HG03469 (cell line): ENCODE results near the gene PDIA5.
"Not testable (repeated sequence)": the region's sequence is repeated elsewhere in the genome, so short reads cannot be mapped to it uniquely, and the experiment has no call there.

ENCODE experiments used
- ATAC-seq: cut with Tn5 transposase; IDR thresholded peaks from one replicate; pipeline ENCODE4 v1.9.1; 2021; ENCODE audit warnings: mild to moderate bottlenecking, moderate library complexity, moderate number of reproducible peaks; ENCODE audit not compliant: unreplicated experiment

PDIA5 gene

GRCh38 chr3:123112656-123113055 lies 45.8 kb downstream of the PDIA5 start:
- ATAC-seq = not testable (repeated sequence)

- ATAC-seq = no peak
These were observed 47.1 kb downstream of the PDIA5 start for GRCh38 chr3:123113889-123114450.

GRCh38 chr3:123116116-123116515 lies 49.3 kb downstream of the PDIA5 start:
- ATAC-seq = no peak

- no peak for ATAC-seq
These were observed 52.6 kb downstream of the PDIA5 start for GRCh38 chr3:123119388-123119787.

GRCh38 chr3:123119802-123120201 lies 53.0 kb downstream of the PDIA5 start:
- no peak for ATAC-seq

- no peak for ATAC-seq
These were observed 53.7 kb downstream of the PDIA5 start for GRCh38 chr3:123120573-123120972.

- no peak for ATAC-seq
These were observed 55.2 kb downstream of the PDIA5 start for GRCh38 chr3:123122057-123122456.

- ATAC-seq = no peak
These were observed 55.9 kb downstream of the PDIA5 start for GRCh38 chr3:123122525-123123315.

- no peak for ATAC-seq
These were observed 57.1 kb downstream of the PDIA5 start for GRCh38 chr3:123123716-123124616.

GRCh38 chr3:123124971-123125370 lies 58.1 kb downstream of the PDIA5 start:
- ATAC-seq = no peak

- no peak for ATAC-seq
These were observed 59.2 kb downstream of the PDIA5 start for GRCh38 chr3:123126031-123126430.

- ATAC-seq = no peak
These were observed 59.8 kb downstream of the PDIA5 start for GRCh38 chr3:123126653-123127052.

GRCh38 chr3:123129092-123129491 lies 62.3 kb downstream of the PDIA5 start:
- no peak for ATAC-seq

GRCh38 chr3:123129532-123129931 lies 62.7 kb downstream of the PDIA5 start:
- no peak for ATAC-seq

GRCh38 chr3:123130079-123130750 lies 63.4 kb downstream of the PDIA5 start:
- ATAC-seq = no peak

- no peak for ATAC-seq
These were observed 67.8 kb downstream of the PDIA5 start for GRCh38 chr3:123134671-123135070.

- no peak for ATAC-seq
These were observed 70.2 kb downstream of the PDIA5 start for GRCh38 chr3:123137001-123137400.

- ATAC-seq = no peak
These were observed 72.1 kb downstream of the PDIA5 start for GRCh38 chr3:123138839-123139444.

GRCh38 chr3:123139522-123139921 lies 72.7 kb downstream of the PDIA5 start:
- ATAC-seq = no peak

GRCh38 chr3:123140550-123140949 lies 73.7 kb downstream of the PDIA5 start:
- no peak for ATAC-seq

- ATAC-seq = no peak
These were observed 74.5 kb downstream of the PDIA5 start for GRCh38 chr3:123141276-123141675.
